WERI-Rb-1 (cell line): ENCODE measurements around the gene CFAP53.
"Not testable (repeated sequence)": the region's sequence is repeated elsewhere in the genome, so short reads cannot be mapped to it uniquely, and the experiment has no call there.

ENCODE experiments used
- DNase-seq: peaks from one replicate; pipeline ENCODE4 v3.0.0-alpha.2; 2020
- H3K27ac ChIP-seq: fragments of 250-450 bp; sonication (Bioruptor Pico); 2 replicates; pipeline ENCODE4 v1.5.1; 2020; ENCODE audit warnings: mild to moderate bottlenecking, moderate library complexity
- H3K27me3 ChIP-seq: fragments of 250-450 bp; sonication (Bioruptor Pico); 2 replicates; pipeline ENCODE4 v1.5.1; 2021; ENCODE audit warnings: mild to moderate bottlenecking, low read depth, moderate library complexity; ENCODE audit not compliant: insufficient read depth, severe bottlenecking
- H3K36me3 ChIP-seq: fragments of 250-450 bp; sonication (Bioruptor Pico); 2 replicates; pipeline ENCODE4 v1.5.1; 2020; ENCODE audit warnings: mild to moderate bottlenecking, moderate library complexity
- H3K4me3 ChIP-seq: 2 replicates; pipeline ENCODE4 v1.5.1; 2011; ENCODE audit warnings: low read depth, mild to moderate bottlenecking, control low read depth, low read length
- H3K9me3 ChIP-seq: fragments of 250-450 bp; sonication (Bioruptor Pico); 2 replicates; pipeline ENCODE4 v1.5.1; 2021; ENCODE audit warnings: mild to moderate bottlenecking, moderate library complexity; ENCODE audit not compliant: severe bottlenecking
- TF ChIP-seq, protein P1 (sequence below): IDR thresholded peaks from 2 replicates; pipeline ENCODE4 v1.5.1; 2011; ENCODE audit warnings: low read depth, mild to moderate bottlenecking, control low read depth, inconsistent platforms, low read length

Gene CFAP53

GRCh38 chr18:50272568-50272967, 6.3 kb upstream of the CFAP53 start:
- TF ChIP-seq, protein P1, sequence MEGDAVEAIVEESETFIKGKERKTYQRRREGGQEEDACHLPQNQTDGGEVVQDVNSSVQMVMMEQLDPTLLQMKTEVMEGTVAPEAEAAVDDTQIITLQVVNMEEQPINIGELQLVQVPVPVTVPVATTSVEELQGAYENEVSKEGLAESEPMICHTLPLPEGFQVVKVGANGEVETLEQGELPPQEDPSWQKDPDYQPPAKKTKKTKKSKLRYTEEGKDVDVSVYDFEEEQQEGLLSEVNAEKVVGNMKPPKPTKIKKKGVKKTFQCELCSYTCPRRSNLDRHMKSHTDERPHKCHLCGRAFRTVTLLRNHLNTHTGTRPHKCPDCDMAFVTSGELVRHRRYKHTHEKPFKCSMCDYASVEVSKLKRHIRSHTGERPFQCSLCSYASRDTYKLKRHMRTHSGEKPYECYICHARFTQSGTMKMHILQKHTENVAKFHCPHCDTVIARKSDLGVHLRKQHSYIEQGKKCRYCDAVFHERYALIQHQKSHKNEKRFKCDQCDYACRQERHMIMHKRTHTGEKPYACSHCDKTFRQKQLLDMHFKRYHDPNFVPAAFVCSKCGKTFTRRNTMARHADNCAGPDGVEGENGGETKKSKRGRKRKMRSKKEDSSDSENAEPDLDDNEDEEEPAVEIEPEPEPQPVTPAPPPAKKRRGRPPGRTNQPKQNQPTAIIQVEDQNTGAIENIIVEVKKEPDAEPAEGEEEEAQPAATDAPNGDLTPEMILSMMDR: no peak
- Histone ChIP-seq H3K27ac (no peak overlapping the region), H3K27me3 (no peaks in the 10 kb centered on the region), H3K36me3 (peaks cover 96% of the 10 kb centered on the region), H3K9me3 (no peaks in the 10 kb centered on the region), H3K4me3 (no peak overlapping the region)
- DNase-seq: no peak

DNA sequence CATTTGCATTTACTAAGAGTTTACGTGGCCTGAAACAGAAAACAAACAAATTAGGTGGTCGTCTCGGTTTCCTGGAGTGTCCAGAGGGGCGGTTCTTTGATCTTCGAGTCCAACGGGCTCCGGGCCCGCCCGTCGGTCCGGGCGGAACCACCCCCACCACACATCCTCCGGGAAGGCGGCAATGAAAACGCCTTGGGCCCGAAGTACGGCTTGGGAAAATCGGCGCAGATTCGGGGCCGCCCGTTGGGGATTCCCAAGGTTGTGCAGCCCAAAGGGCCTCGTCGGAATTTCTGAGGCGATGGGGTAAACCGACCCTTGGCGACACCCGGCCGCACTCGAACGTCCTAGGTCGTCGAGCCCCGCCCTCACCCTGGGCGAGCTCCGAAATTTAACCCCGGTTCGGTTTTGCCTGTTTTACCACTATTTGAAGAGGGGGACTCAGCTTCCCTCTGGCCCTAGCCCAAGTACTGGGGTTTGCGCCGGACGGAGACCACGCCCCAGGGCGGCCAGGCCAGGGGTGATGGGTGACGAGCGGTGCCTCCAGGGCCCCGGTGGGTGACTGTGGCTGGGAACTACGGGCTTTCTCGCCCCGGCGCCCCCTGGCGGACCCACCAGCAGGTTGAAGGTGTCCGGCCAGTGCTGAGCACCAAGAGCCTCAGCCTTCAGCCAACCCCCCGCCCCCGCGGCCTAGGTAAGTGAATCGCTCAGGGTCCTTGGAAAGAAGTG, 1.9 kb upstream of the CFAP53 start:
- no peak overlapping the region for H3K4me3 ChIP-seq
- H3K36me3 ChIP-seq: peaks cover 60% of the 10 kb centered on the region
- TF ChIP-seq, protein P1: peak; percentile 87
- H3K27me3 ChIP-seq: no peaks in the 10 kb centered on the region
- peak; percentile 76 for DNase-seq
- H3K9me3 ChIP-seq: no peaks in the 10 kb centered on the region
- H3K27ac ChIP-seq: no peak overlapping the region

DNA sequence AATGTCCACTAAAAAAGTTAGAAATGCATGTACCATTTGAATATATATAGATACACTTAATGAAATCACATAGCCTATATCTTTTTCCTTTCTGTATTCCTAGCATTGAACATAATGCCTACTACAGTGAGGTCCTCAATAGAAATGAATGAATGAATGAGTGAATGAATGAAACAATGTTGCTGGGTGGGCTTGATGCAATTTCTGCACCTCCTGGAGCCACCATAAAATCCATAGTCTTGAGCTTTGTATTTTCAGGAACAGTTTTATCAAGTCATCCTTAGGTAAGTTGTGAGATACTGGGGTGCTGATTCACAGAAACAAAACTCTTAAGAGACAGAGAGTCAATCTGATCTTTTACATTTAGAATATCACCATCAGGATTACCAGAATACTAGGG, 3.3 kb downstream of the CFAP53 start:
- TF ChIP-seq, protein P1: no peak
- no peak overlapping the region for H3K27ac ChIP-seq
- no peaks in the 10 kb centered on the region for H3K27me3 ChIP-seq
- H3K9me3 ChIP-seq: peaks cover 2% of the 10 kb centered on the region
- DNase-seq: no peak
- peaks cover 10% of the 10 kb centered on the region for H3K36me3 ChIP-seq
- H3K4me3 ChIP-seq: no peak overlapping the region

GRCh38 chr18:50250935-50251334, 15.4 kb downstream of the CFAP53 start:
- no peak for DNase-seq
- TF ChIP-seq, protein P1: no peak
- Histone ChIP-seq H3K36me3 (no peaks in the 10 kb centered on the region), H3K9me3 (peaks cover 8% of the 10 kb centered on the region), H3K27ac (no peak overlapping the region), H3K27me3 (no peaks in the 10 kb centered on the region), H3K4me3 (no peak overlapping the region)

GRCh38 chr18:50249576-50249975, 16.7 kb downstream of the CFAP53 start:
- Histone ChIP-seq H3K4me3 (no peak overlapping the region), H3K36me3 (no peaks in the 10 kb centered on the region), H3K27me3 (no peaks in the 10 kb centered on the region), H3K27ac (no peak overlapping the region), H3K9me3 (peaks cover 3% of the 10 kb centered on the region)
- no peak for DNase-seq
- TF ChIP-seq, protein P1: no peak

GRCh38 chr18:50247561-50247960, 18.7 kb downstream of the CFAP53 start:
- no peaks in the 10 kb centered on the region for H3K27me3 ChIP-seq
- H3K27ac ChIP-seq: no peak overlapping the region
- no peak overlapping the region for H3K4me3 ChIP-seq
- H3K36me3 ChIP-seq: no peaks in the 10 kb centered on the region
- H3K9me3 ChIP-seq: no peaks in the 10 kb centered on the region
- no peak for DNase-seq
- TF ChIP-seq, protein P1: no peak

- DNase-seq, H3K27ac ChIP-seq, H3K27me3 ChIP-seq, H3K36me3 ChIP-seq, H3K4me3 ChIP-seq, H3K9me3 ChIP-seq: not testable (repeated sequence)
Observed at GRCh38 chr18:50241768-50242167, 24.5 kb downstream of the CFAP53 start.
